WTC11 (cell line): ENCODE data around the gene COL4A5. TPM values are rescaled to one million over a fixed set of nuclear protein-coding genes. Genes with fewer than 3 reads are reported as not detected.
"Not testable (repeated sequence)": the region's sequence is repeated elsewhere in the genome, so short reads cannot be mapped to it uniquely, and the experiment has no call there.

Experiments
- ATAC-seq: fragments of 200-7000 bp; cut with Tn5 transposase; 2 replicates; pipeline ENCODE4 v1.10.0; 2021; ENCODE audit warnings: mild to moderate bottlenecking, moderate library complexity
- CTCF ChIA-PET: fragments of 300-600 bp; sonication (Branson Sonifier 250); formaldehyde crosslinking; loops from one replicate; lab custom pipeline; 2021; ENCODE audit warnings: antibody characterized with exemption; lab: Charles Lee
- POLR2A ChIA-PET: fragments of 350-600 bp; sonication (Branson Sonifier 250); formaldehyde crosslinking; loops from one replicate; lab custom pipeline; 2021; ENCODE audit warnings: antibody characterized with exemption; lab: Charles Lee
- DNase-seq: peaks from one replicate; pipeline ENCODE4 v3.0.0; 2021; ENCODE audit warnings: low spot score
- H3K27ac Mint-ChIP-seq: 2 replicates; pipeline ENCODE4 v1.8.0; 2021; ENCODE audit warnings: mixed read lengths
- H3K27me3 Mint-ChIP-seq: 2 replicates; pipeline ENCODE4 v1.8.0; 2021; ENCODE audit warnings: low read depth, mild to moderate bottlenecking, moderate library complexity, mixed read lengths
- H3K36me3 Mint-ChIP-seq: 2 replicates; pipeline ENCODE4 v1.8.0; 2021; ENCODE audit warnings: mixed read lengths
- H3K4me1 Mint-ChIP-seq: 2 replicates; pipeline ENCODE4 v1.8.0; 2022; ENCODE audit warnings: mixed read lengths
- H3K4me3 Mint-ChIP-seq: 2 replicates; pipeline ENCODE4 v1.8.0; 2021; ENCODE audit warnings: mild to moderate bottlenecking, moderate library complexity, mixed read lengths
- H3K9me3 Mint-ChIP-seq: 2 replicates; pipeline ENCODE4 v1.8.0; 2021; ENCODE audit warnings: mixed read lengths
- ATF1 ChIP-seq: sonication (generic); formaldehyde crosslinking; IDR thresholded peaks from 2 replicates; pipeline ENCODE4 v1.8.1; 2023; ENCODE audit warnings: mild to moderate bottlenecking, moderate library complexity, missing genetic modification reagents
- E2F5 ChIP-seq: sonication (generic); formaldehyde crosslinking; IDR thresholded peaks from 2 replicates; pipeline ENCODE4 v1.8.1; 2022; ENCODE audit warnings: mild to moderate bottlenecking, moderate library complexity, missing genetic modification reagents
- ESRRA ChIP-seq: sonication (generic); formaldehyde crosslinking; IDR thresholded peaks from 2 replicates; pipeline ENCODE4 v1.8.1; 2022; ENCODE audit warnings: mild to moderate bottlenecking, missing genetic modification reagents, borderline replicate concordance
- FOXJ3 ChIP-seq: sonication (generic); formaldehyde crosslinking; IDR thresholded peaks from 2 replicates; pipeline ENCODE4 v1.9.0; 2021; ENCODE audit warnings: missing genetic modification reagents, mild to moderate bottlenecking, borderline replicate concordance
- FOXP4 ChIP-seq: sonication (generic); formaldehyde crosslinking; IDR thresholded peaks from 2 replicates; pipeline ENCODE4 v1.8.0; 2022; ENCODE audit warnings: mild to moderate bottlenecking, missing genetic modification reagents
- GABPB1 ChIP-seq: sonication (generic); formaldehyde crosslinking; IDR thresholded peaks from 2 replicates; pipeline ENCODE4 v1.8.1; 2023; ENCODE audit warnings: mild to moderate bottlenecking, missing genetic modification reagents
- JAZF1 ChIP-seq: fragments of 250-450 bp; sonication (Bioruptor Pico); IDR thresholded peaks from 2 replicates; pipeline ENCODE4 v1.9.0; 2021; ENCODE audit warnings: moderate library complexity, mild to moderate bottlenecking, inconsistent platforms
- NFE2L1 ChIP-seq: sonication (generic); formaldehyde crosslinking; IDR thresholded peaks from 2 replicates; pipeline ENCODE4 v1.8.1; 2023; ENCODE audit warnings: missing genetic modification reagents
- RELA ChIP-seq: sonication (generic); formaldehyde crosslinking; IDR thresholded peaks from 2 replicates; pipeline ENCODE4 v1.8.1; 2022; ENCODE audit warnings: missing genetic modification reagents, mild to moderate bottlenecking, borderline replicate concordance
- RORB ChIP-seq: fragments of 250-450 bp; sonication (Bioruptor Pico); IDR thresholded peaks from 2 replicates; pipeline ENCODE4 v1.9.0; 2021; ENCODE audit warnings: mild to moderate bottlenecking
- SMAD4 ChIP-seq: sonication (generic); formaldehyde crosslinking; IDR thresholded peaks from 2 replicates; pipeline ENCODE4 v1.8.0; 2022; ENCODE audit warnings: mild to moderate bottlenecking, missing genetic modification reagents
- TEAD1 ChIP-seq: sonication (generic); formaldehyde crosslinking; IDR thresholded peaks from 2 replicates; pipeline ENCODE4 v1.8.0; 2022; ENCODE audit warnings: mild to moderate bottlenecking, missing genetic modification reagents
- ZNF671 ChIP-seq: fragments of 250-450 bp; sonication (Bioruptor Pico); IDR thresholded peaks from 2 replicates; pipeline ENCODE4 v1.8.0; 2021; ENCODE audit warnings: mild to moderate bottlenecking
- total RNA-seq: library from RNA; stranded (reverse); gene quantifications from 3 replicates; pipeline ENCODE4 v1.2.3, GENCODE V29; 2021
- TF ChIP-seq, protein P1 (sequence below): fragments of 250-450 bp; sonication (Bioruptor Pico); IDR thresholded peaks from 2 replicates; pipeline ENCODE4 v1.9.0; 2021; ENCODE audit warnings: mild to moderate bottlenecking
- TF ChIP-seq, protein P2 (sequence below): sonication (generic); formaldehyde crosslinking; IDR thresholded peaks from 2 replicates; pipeline ENCODE4 v1.8.0; 2023; ENCODE audit warnings: missing genetic modification reagents, mild to moderate bottlenecking, borderline replicate concordance
- TF ChIP-seq, protein P3 (sequence below): sonication (generic); formaldehyde crosslinking; IDR thresholded peaks from 2 replicates; pipeline ENCODE4 v1.8.1; 2022; ENCODE audit warnings: low read depth, missing genetic modification reagents, borderline replicate concordance
- TF ChIP-seq, protein P4 (sequence below): sonication (generic); formaldehyde crosslinking; IDR thresholded peaks from 2 replicates; pipeline ENCODE4 v1.8.1; 2023; ENCODE audit warnings: mild to moderate bottlenecking, missing genetic modification reagents, moderate library complexity
- TF ChIP-seq, protein P5 (sequence below): fragments of 250-450 bp; sonication (Bioruptor Pico); IDR thresholded peaks from 2 replicates; pipeline ENCODE4 v1.9.0; 2021; ENCODE audit warnings: mild to moderate bottlenecking, borderline replicate concordance

The COL4A5 gene
- total RNA-seq, 1 experiment from 2014 or later, result 30.7 TPM

- TF ChIP-seq RELA (CRISPR knock-in tag) (no peak), E2F5 (CRISPR knock-in tag) (no peak)
- TF ChIP-seq, protein P1, sequence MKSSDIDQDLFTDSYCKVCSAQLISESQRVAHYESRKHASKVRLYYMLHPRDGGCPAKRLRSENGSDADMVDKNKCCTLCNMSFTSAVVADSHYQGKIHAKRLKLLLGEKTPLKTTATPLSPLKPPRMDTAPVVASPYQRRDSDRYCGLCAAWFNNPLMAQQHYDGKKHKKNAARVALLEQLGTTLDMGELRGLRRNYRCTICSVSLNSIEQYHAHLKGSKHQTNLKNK (CRISPR knock-in tag), result no peak
- H3K4me3 Mint-ChIP-seq, result no peak overlapping the region
- peaks cover 3% of the 10 kb centered on the region for H3K36me3 Mint-ChIP-seq
- DNase-seq (no peak), ATAC-seq (no peak)
- H3K4me1 Mint-ChIP-seq, result peaks cover 7% of the 10 kb centered on the region
- H3K27me3 Mint-ChIP-seq, result no peaks in the 10 kb centered on the region
- H3K9me3 Mint-ChIP-seq, result peaks cover 13% of the 10 kb centered on the region
- ChIA-PET POLR2A (no interaction called here), CTCF (no interaction called here)
- H3K27ac Mint-ChIP-seq, result no peak overlapping the region
These were observed 28.8 kb downstream of the COL4A5 start for GRCh38 chrX:108468486-108468885.

DNA sequence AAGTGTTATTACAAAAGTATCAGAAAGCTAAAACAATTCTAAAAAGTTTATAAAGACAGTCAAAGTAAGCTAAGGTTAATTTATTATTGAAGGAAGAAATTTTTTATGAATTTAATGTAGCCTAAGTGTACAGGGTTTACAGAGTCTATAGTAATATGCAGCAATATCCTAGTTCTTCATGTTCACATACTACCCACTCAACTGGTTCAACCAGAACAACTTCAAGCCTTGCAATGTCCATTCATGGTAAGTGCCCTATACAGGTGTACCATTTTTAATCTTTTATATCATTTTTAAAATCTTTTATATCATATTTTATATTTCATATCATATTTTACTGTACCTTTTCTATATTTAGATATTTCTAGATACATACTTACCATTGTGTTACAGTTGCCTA lies 34.3 kb downstream of the COL4A5 start:
- peaks cover 17% of the 10 kb centered on the region for H3K9me3 Mint-ChIP-seq
- DNase-seq (no peak), ATAC-seq (no peak)
- no peak overlapping the region for H3K27ac Mint-ChIP-seq
- peaks cover 7% of the 10 kb centered on the region for H3K4me1 Mint-ChIP-seq
- H3K27me3 Mint-ChIP-seq, result no peaks in the 10 kb centered on the region
- no peak for TF ChIP-seq TEAD1 (CRISPR knock-in tag)
- TF ChIP-seq, protein P2, sequence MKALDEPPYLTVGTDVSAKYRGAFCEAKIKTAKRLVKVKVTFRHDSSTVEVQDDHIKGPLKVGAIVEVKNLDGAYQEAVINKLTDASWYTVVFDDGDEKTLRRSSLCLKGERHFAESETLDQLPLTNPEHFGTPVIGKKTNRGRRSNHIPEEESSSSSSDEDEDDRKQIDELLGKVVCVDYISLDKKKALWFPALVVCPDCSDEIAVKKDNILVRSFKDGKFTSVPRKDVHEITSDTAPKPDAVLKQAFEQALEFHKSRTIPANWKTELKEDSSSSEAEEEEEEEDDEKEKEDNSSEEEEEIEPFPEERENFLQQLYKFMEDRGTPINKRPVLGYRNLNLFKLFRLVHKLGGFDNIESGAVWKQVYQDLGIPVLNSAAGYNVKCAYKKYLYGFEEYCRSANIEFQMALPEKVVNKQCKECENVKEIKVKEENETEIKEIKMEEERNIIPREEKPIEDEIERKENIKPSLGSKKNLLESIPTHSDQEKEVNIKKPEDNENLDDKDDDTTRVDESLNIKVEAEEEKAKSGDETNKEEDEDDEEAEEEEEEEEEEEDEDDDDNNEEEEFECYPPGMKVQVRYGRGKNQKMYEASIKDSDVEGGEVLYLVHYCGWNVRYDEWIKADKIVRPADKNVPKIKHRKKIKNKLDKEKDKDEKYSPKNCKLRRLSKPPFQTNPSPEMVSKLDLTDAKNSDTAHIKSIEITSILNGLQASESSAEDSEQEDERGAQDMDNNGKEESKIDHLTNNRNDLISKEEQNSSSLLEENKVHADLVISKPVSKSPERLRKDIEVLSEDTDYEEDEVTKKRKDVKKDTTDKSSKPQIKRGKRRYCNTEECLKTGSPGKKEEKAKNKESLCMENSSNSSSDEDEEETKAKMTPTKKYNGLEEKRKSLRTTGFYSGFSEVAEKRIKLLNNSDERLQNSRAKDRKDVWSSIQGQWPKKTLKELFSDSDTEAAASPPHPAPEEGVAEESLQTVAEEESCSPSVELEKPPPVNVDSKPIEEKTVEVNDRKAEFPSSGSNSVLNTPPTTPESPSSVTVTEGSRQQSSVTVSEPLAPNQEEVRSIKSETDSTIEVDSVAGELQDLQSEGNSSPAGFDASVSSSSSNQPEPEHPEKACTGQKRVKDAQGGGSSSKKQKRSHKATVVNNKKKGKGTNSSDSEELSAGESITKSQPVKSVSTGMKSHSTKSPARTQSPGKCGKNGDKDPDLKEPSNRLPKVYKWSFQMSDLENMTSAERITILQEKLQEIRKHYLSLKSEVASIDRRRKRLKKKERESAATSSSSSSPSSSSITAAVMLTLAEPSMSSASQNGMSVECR, result no peak
- no peak for TF ChIP-seq GABPB1
- TF ChIP-seq FOXP4 (CRISPR knock-in tag), result no peak
- no peak for TF ChIP-seq ESRRA (CRISPR knock-in tag)
- TF ChIP-seq, protein P3, sequence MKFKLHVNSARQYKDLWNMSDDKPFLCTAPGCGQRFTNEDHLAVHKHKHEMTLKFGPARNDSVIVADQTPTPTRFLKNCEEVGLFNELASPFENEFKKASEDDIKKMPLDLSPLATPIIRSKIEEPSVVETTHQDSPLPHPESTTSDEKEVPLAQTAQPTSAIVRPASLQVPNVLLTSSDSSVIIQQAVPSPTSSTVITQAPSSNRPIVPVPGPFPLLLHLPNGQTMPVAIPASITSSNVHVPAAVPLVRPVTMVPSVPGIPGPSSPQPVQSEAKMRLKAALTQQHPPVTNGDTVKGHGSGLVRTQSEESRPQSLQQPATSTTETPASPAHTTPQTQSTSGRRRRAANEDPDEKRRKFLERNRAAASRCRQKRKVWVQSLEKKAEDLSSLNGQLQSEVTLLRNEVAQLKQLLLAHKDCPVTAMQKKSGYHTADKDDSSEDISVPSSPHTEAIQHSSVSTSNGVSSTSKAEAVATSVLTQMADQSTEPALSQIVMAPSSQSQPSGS (CRISPR knock-in tag), result no peak
- no peak for TF ChIP-seq NFE2L1 (CRISPR knock-in tag)
- no peak for TF ChIP-seq RORB
- TF ChIP-seq, protein P4, sequence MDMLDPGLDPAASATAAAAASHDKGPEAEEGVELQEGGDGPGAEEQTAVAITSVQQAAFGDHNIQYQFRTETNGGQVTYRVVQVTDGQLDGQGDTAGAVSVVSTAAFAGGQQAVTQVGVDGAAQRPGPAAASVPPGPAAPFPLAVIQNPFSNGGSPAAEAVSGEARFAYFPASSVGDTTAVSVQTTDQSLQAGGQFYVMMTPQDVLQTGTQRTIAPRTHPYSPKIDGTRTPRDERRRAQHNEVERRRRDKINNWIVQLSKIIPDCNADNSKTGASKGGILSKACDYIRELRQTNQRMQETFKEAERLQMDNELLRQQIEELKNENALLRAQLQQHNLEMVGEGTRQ (CRISPR knock-in tag), result no peak
- TF ChIP-seq, protein P5, sequence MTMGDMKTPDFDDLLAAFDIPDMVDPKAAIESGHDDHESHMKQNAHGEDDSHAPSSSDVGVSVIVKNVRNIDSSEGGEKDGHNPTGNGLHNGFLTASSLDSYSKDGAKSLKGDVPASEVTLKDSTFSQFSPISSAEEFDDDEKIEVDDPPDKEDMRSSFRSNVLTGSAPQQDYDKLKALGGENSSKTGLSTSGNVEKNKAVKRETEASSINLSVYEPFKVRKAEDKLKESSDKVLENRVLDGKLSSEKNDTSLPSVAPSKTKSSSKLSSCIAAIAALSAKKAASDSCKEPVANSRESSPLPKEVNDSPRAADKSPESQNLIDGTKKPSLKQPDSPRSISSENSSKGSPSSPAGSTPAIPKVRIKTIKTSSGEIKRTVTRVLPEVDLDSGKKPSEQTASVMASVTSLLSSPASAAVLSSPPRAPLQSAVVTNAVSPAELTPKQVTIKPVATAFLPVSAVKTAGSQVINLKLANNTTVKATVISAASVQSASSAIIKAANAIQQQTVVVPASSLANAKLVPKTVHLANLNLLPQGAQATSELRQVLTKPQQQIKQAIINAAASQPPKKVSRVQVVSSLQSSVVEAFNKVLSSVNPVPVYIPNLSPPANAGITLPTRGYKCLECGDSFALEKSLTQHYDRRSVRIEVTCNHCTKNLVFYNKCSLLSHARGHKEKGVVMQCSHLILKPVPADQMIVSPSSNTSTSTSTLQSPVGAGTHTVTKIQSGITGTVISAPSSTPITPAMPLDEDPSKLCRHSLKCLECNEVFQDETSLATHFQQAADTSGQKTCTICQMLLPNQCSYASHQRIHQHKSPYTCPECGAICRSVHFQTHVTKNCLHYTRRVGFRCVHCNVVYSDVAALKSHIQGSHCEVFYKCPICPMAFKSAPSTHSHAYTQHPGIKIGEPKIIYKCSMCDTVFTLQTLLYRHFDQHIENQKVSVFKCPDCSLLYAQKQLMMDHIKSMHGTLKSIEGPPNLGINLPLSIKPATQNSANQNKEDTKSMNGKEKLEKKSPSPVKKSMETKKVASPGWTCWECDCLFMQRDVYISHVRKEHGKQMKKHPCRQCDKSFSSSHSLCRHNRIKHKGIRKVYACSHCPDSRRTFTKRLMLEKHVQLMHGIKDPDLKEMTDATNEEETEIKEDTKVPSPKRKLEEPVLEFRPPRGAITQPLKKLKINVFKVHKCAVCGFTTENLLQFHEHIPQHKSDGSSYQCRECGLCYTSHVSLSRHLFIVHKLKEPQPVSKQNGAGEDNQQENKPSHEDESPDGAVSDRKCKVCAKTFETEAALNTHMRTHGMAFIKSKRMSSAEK, result no peak
- no peak for TF ChIP-seq SMAD4 (CRISPR knock-in tag)
- no peak for TF ChIP-seq FOXJ3 (CRISPR knock-in tag)
- TF ChIP-seq JAZF1 (CRISPR knock-in tag), result no peak
- TF ChIP-seq ZNF671, result no peak
- no peak for TF ChIP-seq ATF1 (CRISPR knock-in tag)
- peaks cover 15% of the 10 kb centered on the region for H3K36me3 Mint-ChIP-seq
- CTCF ChIA-PET, result no interaction called here
- no peak overlapping the region for H3K4me3 Mint-ChIP-seq
- POLR2A ChIA-PET, result no interaction called here

GRCh38 chrX:108481528-108481927 lies 41.9 kb downstream of the COL4A5 start:
- H3K4me3 Mint-ChIP-seq, POLR2A ChIA-PET, CTCF ChIA-PET, H3K27ac Mint-ChIP-seq, ATAC-seq, DNase-seq, H3K4me1 Mint-ChIP-seq, H3K27me3 Mint-ChIP-seq: not testable (repeated sequence)
- Mint-ChIP-seq H3K9me3 (peaks cover 12% of the 10 kb centered on the region), H3K36me3 (peaks cover 35% of the 10 kb centered on the region)
